H1 (cell line): ENCODE measurements around the gene MYPN. TPM values are rescaled to one million over a fixed set of nuclear protein-coding genes. Genes with fewer than 3 reads are reported as not detected.

Source experiments
- BCL11A ChIP-seq, 2 experiments: IDR thresholded peaks; one replicate each; pipeline ENCODE4 v1.6.1; 2011; ENCODE audit warnings: low read depth in 2 of 2, low read length in 2 of 2, mild to moderate bottlenecking in 2 of 2
- CBX8 ChIP-seq: fragments of 300-800, 300-1000 bp; sonication (generic); IDR thresholded peaks from 2 replicates; pipeline ENCODE4 v1.7.1; 2016; ENCODE audit warnings: low read depth, low read length, borderline replicate concordance
- CHD1 ChIP-seq: IDR thresholded peaks from 2 replicates; pipeline ENCODE4 v1.6.1; 2012; ENCODE audit warnings: low read depth, low read length, improper control_type of control experiment
- FOSL1 ChIP-seq: IDR thresholded peaks from 2 replicates; pipeline ENCODE4 v1.6.1; 2011; ENCODE audit warnings: mild to moderate bottlenecking, low read depth, low read length, moderate library complexity; ENCODE audit not compliant: insufficient read depth
- GABPA ChIP-seq: IDR thresholded peaks from 2 replicates; pipeline ENCODE4 v1.6.1; 2011; ENCODE audit warnings: mild to moderate bottlenecking, low read length, moderate library complexity, borderline replicate concordance; ENCODE audit not compliant: insufficient read depth
- HDAC6 ChIP-seq: IDR thresholded peaks from one replicate; pipeline ENCODE4 v1.7.1; 2012; ENCODE audit warnings: low read depth, mild to moderate bottlenecking, inconsistent platforms, low read length, moderate library complexity
- PHF8 ChIP-seq: fragments of 200-600 bp; sonication (generic); conservative IDR thresholded peaks from 2 replicates; pipeline ENCODE4 v1.7.1; 2012; ENCODE audit warnings: low read depth, mild to moderate bottlenecking, inconsistent platforms, low read length, moderate library complexity
- SIN3A ChIP-seq, 2 experiments: IDR thresholded peaks in 1 of 2; conservative IDR thresholded peaks in 1 of 2; 2 replicates each; pipeline ENCODE4 v1.6.1; 2011 to 2012; ENCODE audit warnings: low read length in 2 of 2, improper control_type of control experiment in 1 of 2, low read depth in 1 of 2, mild to moderate bottlenecking in 1 of 2
- SP1 ChIP-seq: IDR thresholded peaks from 2 replicates; pipeline ENCODE4 v1.6.1; 2011; ENCODE audit warnings: low read depth, low read length
- SP4 ChIP-seq: IDR thresholded peaks from 2 replicates; pipeline ENCODE4 v1.6.1; 2012; ENCODE audit warnings: low read length, inconsistent platforms
- polyA plus RNA-seq, 7 experiments: library from polyadenylated mRNA; depleted of rRNA in 3 of 7; stranded (reverse) in 5 of 7; unstranded in 2 of 7; fragments of >200 nt in 5 of 7; fragments of 200-250 nt in 2 of 7; gene quantifications; 1 replicate in 5 of 7; 2 replicates in 1 of 7; 4 replicates in 1 of 7; pipeline versions ENCODE4 v1.2.1 to v1.2.3, GENCODE V29; 2011 to 2013; ENCODE audit warnings: missing spikeins in 2 of 7, mixed read lengths in 2 of 7
- total RNA-seq: library from RNA; stranded (reverse); fragmentation: NEBNext Ultra II Directional; extraction: Animal tissue kit (Norgen Biotek cat#: 25700); gene quantifications from 2 replicates; pipeline ENCODE4 v1.2.1, GENCODE V29; 2021
- TF ChIP-seq, protein P1 (sequence below): fragments of 300-600 bp; sonication (generic); IDR thresholded peaks from 2 replicates; pipeline ENCODE4 v1.7.1; 2012; ENCODE audit warnings: low read length, moderate library complexity, mild to moderate bottlenecking, inconsistent platforms; ENCODE audit not compliant: insufficient replicate concordance

The MYPN gene
- total and polyA plus RNA-seq, 2 of the 8 experiments (the other 6 are each of a cell fraction or from before 2014, with no cell fraction given), result not detected

DNA sequence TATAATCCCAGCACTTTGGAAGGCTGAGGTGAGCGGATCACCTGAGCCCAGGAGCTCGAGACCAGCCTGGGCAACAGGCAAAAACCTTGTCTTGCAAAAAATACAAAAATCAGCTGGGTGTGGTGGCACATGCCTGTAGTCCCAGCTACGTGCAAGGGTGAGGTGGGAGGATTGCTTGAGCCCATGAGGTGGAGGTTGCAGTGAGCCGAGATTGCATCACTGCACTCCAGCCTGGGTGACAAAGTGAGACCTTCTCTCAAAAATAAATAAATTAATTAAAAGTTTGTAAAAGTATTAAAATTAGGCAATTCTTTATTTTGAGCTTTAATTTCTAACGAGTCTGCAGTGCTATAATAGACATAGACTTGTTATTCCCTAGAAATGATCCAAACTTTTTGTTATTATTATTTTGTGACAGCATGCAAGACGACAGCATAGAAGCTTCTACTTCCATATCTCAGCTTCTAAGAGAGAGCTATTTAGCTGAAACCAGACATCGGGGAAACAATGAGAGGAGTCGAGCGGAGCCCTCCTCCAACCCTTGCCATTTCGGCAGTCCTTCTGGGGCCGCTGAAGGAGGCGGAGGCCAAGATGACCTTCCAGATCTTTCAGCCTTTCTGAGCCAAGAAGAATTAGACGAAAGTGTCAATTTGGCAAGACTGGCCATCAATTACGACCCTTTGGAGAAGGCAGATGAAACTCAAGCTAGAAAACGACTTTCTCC, 11.9 kb downstream of the MYPN start (continued):
- TF ChIP-seq, protein P1, sequence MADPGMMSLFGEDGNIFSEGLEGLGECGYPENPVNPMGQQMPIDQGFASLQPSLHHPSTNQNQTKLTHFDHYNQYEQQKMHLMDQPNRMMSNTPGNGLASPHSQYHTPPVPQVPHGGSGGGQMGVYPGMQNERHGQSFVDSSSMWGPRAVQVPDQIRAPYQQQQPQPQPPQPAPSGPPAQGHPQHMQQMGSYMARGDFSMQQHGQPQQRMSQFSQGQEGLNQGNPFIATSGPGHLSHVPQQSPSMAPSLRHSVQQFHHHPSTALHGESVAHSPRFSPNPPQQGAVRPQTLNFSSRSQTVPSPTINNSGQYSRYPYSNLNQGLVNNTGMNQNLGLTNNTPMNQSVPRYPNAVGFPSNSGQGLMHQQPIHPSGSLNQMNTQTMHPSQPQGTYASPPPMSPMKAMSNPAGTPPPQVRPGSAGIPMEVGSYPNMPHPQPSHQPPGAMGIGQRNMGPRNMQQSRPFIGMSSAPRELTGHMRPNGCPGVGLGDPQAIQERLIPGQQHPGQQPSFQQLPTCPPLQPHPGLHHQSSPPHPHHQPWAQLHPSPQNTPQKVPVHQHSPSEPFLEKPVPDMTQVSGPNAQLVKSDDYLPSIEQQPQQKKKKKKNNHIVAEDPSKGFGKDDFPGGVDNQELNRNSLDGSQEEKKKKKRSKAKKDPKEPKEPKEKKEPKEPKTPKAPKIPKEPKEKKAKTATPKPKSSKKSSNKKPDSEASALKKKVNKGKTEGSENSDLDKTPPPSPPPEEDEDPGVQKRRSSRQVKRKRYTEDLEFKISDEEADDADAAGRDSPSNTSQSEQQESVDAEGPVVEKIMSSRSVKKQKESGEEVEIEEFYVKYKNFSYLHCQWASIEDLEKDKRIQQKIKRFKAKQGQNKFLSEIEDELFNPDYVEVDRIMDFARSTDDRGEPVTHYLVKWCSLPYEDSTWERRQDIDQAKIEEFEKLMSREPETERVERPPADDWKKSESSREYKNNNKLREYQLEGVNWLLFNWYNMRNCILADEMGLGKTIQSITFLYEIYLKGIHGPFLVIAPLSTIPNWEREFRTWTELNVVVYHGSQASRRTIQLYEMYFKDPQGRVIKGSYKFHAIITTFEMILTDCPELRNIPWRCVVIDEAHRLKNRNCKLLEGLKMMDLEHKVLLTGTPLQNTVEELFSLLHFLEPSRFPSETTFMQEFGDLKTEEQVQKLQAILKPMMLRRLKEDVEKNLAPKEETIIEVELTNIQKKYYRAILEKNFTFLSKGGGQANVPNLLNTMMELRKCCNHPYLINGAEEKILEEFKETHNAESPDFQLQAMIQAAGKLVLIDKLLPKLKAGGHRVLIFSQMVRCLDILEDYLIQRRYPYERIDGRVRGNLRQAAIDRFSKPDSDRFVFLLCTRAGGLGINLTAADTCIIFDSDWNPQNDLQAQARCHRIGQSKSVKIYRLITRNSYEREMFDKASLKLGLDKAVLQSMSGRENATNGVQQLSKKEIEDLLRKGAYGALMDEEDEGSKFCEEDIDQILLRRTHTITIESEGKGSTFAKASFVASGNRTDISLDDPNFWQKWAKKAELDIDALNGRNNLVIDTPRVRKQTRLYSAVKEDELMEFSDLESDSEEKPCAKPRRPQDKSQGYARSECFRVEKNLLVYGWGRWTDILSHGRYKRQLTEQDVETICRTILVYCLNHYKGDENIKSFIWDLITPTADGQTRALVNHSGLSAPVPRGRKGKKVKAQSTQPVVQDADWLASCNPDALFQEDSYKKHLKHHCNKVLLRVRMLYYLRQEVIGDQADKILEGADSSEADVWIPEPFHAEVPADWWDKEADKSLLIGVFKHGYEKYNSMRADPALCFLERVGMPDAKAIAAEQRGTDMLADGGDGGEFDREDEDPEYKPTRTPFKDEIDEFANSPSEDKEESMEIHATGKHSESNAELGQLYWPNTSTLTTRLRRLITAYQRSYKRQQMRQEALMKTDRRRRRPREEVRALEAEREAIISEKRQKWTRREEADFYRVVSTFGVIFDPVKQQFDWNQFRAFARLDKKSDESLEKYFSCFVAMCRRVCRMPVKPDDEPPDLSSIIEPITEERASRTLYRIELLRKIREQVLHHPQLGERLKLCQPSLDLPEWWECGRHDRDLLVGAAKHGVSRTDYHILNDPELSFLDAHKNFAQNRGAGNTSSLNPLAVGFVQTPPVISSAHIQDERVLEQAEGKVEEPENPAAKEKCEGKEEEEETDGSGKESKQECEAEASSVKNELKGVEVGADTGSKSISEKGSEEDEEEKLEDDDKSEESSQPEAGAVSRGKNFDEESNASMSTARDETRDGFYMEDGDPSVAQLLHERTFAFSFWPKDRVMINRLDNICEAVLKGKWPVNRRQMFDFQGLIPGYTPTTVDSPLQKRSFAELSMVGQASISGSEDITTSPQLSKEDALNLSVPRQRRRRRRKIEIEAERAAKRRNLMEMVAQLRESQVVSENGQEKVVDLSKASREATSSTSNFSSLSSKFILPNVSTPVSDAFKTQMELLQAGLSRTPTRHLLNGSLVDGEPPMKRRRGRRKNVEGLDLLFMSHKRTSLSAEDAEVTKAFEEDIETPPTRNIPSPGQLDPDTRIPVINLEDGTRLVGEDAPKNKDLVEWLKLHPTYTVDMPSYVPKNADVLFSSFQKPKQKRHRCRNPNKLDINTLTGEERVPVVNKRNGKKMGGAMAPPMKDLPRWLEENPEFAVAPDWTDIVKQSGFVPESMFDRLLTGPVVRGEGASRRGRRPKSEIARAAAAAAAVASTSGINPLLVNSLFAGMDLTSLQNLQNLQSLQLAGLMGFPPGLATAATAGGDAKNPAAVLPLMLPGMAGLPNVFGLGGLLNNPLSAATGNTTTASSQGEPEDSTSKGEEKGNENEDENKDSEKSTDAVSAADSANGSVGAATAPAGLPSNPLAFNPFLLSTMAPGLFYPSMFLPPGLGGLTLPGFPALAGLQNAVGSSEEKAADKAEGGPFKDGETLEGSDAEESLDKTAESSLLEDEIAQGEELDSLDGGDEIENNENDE, result no peak
- no peak for TF ChIP-seq SP4
- no peak for TF ChIP-seq HDAC6
- TF ChIP-seq SP1, result no peak
- TF ChIP-seq BCL11A (IDR thresholded peaks at IDR 0.05; ENCODE audit: low read depth in 2 of 2, low read length in 2 of 2), result no peak
- TF ChIP-seq GABPA, result no peak
- no peak for TF ChIP-seq SIN3A (conservative IDR thresholded peaks at IDR 0.05 in 1 of 2, IDR thresholded peaks at IDR 0.05 in 1 of 2; ENCODE audit: low read depth in 1 of 2, low read length in 2 of 2)
- no peak for TF ChIP-seq FOSL1
- TF ChIP-seq CBX8, result no peak
- no peak for TF ChIP-seq CHD1
- no peak for TF ChIP-seq PHF8
